Panc1 (cell line): ENCODE measurements around the gene KLHL8.

Experiments used
- SIN3A ChIP-seq: IDR thresholded peaks from 2 replicates; pipeline ENCODE4 v1.6.1; 2012; ENCODE audit warnings: low read depth, mild to moderate bottlenecking, low read length, moderate library complexity, borderline replicate concordance; ENCODE audit not compliant: insufficient read depth
- TCF7L2 ChIP-seq: IDR thresholded peaks from 2 replicates; pipeline ENCODE4 v1.6.1; 2011; ENCODE audit warnings: mild to moderate bottlenecking, low read depth, low read length, inconsistent platforms
- TF ChIP-seq, protein P1 (sequence below): fragments of 450-650 bp; IDR thresholded peaks from 2 replicates; pipeline ENCODE4 v1.5.1; 2017; ENCODE audit warnings: mild to moderate bottlenecking
- TF ChIP-seq, protein P2 (sequence below), 2 experiments: IDR thresholded peaks; 2 replicates each; pipeline ENCODE4 v1.6.1; 2011 to 2012; ENCODE audit warnings: low read depth in 2 of 2, control low read depth in 1 of 2, low read length in 1 of 2, mild to moderate bottlenecking in 1 of 2, moderate library complexity in 1 of 2; ENCODE audit not compliant: insufficient read depth in 1 of 2

DNA sequence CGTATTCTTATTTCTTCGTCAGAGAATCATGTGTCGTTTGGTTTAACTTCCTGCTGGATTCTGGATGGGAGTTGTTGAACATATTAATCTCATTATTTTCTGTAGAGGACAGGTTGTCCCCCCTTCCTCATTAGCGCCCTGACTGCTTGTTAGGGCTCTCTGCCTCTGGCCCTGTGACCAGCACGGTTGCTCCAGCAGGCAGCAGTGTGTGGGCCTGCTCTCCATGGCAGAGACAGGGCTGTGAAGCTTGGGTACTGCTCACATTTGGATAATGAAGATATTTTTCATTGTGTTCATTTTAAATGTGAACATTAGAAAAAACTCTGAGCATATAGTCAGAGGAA is 102.7 kb downstream of the KLHL8 start:
- TF ChIP-seq, protein P1, sequence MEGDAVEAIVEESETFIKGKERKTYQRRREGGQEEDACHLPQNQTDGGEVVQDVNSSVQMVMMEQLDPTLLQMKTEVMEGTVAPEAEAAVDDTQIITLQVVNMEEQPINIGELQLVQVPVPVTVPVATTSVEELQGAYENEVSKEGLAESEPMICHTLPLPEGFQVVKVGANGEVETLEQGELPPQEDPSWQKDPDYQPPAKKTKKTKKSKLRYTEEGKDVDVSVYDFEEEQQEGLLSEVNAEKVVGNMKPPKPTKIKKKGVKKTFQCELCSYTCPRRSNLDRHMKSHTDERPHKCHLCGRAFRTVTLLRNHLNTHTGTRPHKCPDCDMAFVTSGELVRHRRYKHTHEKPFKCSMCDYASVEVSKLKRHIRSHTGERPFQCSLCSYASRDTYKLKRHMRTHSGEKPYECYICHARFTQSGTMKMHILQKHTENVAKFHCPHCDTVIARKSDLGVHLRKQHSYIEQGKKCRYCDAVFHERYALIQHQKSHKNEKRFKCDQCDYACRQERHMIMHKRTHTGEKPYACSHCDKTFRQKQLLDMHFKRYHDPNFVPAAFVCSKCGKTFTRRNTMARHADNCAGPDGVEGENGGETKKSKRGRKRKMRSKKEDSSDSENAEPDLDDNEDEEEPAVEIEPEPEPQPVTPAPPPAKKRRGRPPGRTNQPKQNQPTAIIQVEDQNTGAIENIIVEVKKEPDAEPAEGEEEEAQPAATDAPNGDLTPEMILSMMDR = no peak
- no peak for TF ChIP-seq SIN3A
- TF ChIP-seq, protein P2, sequence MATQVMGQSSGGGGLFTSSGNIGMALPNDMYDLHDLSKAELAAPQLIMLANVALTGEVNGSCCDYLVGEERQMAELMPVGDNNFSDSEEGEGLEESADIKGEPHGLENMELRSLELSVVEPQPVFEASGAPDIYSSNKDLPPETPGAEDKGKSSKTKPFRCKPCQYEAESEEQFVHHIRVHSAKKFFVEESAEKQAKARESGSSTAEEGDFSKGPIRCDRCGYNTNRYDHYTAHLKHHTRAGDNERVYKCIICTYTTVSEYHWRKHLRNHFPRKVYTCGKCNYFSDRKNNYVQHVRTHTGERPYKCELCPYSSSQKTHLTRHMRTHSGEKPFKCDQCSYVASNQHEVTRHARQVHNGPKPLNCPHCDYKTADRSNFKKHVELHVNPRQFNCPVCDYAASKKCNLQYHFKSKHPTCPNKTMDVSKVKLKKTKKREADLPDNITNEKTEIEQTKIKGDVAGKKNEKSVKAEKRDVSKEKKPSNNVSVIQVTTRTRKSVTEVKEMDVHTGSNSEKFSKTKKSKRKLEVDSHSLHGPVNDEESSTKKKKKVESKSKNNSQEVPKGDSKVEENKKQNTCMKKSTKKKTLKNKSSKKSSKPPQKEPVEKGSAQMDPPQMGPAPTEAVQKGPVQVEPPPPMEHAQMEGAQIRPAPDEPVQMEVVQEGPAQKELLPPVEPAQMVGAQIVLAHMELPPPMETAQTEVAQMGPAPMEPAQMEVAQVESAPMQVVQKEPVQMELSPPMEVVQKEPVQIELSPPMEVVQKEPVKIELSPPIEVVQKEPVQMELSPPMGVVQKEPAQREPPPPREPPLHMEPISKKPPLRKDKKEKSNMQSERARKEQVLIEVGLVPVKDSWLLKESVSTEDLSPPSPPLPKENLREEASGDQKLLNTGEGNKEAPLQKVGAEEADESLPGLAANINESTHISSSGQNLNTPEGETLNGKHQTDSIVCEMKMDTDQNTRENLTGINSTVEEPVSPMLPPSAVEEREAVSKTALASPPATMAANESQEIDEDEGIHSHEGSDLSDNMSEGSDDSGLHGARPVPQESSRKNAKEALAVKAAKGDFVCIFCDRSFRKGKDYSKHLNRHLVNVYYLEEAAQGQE (IDR thresholded peaks at IDR 0.05; ENCODE audit: insufficient read depth in 1 of 2, low read depth in 2 of 2, low read length in 1 of 2) = no peak
- TF ChIP-seq TCF7L2 = no peak
